NCI-H1048 (cell line): ENCODE measurements around the gene SNRNP200.
A peak's percentile ranks its signal among the peaks of the same experiment; 100 is the strongest.

Experiments
- DNase-seq: peaks from one replicate; lab custom pipeline; 2025; lab: John Stamatoyannopoulos, UW

Gene SNRNP200

GRCh38 chr2:96305091-96305978 lies at the start of gene SNRNP200:
TSS of gene SNRNP200 (minus strand) at chr2:96305546. CDS start at chr2:96305437, 109 bp downstream.
- DNase-seq: peak; percentile 84

- DNase-seq: no peak
These were observed 49.1 kb upstream of the SNRNP200 start for GRCh38 chr2:96354492-96354891.

- no peak for DNase-seq
These were observed 48.3 kb upstream of the SNRNP200 start for GRCh38 chr2:96353606-96354101.

- no peak for DNase-seq
These were observed 47.8 kb upstream of the SNRNP200 start for GRCh38 chr2:96353032-96353561.

- no peak for DNase-seq
These were observed 42.0 kb upstream of the SNRNP200 start for GRCh38 chr2:96347395-96347794.

- no peak for DNase-seq
These were observed 40.6 kb upstream of the SNRNP200 start for GRCh38 chr2:96345868-96346462.

- no peak for DNase-seq
These were observed 40.1 kb upstream of the SNRNP200 start for GRCh38 chr2:96345438-96345837.

- no peak for DNase-seq
These were observed 38.7 kb upstream of the SNRNP200 start for GRCh38 chr2:96344011-96344410.

- no peak for DNase-seq
These were observed 36.7 kb upstream of the SNRNP200 start for GRCh38 chr2:96342085-96342484.

- DNase-seq: no peak
These were observed 36.3 kb upstream of the SNRNP200 start for GRCh38 chr2:96341641-96342040.

- DNase-seq: no peak
These were observed 35.4 kb upstream of the SNRNP200 start for GRCh38 chr2:96340493-96341414.

GRCh38 chr2:96336873-96337272 lies 31.5 kb upstream of the SNRNP200 start:
- DNase-seq: no peak

- no peak for DNase-seq
These were observed 30.9 kb upstream of the SNRNP200 start for GRCh38 chr2:96336104-96336775.

GRCh38 chr2:96333708-96334107 lies 28.4 kb upstream of the SNRNP200 start:
- no peak for DNase-seq

- no peak for DNase-seq
These were observed 25.1 kb upstream of the SNRNP200 start for GRCh38 chr2:96330407-96330806.

- DNase-seq: no peak
These were observed 24.5 kb upstream of the SNRNP200 start for GRCh38 chr2:96329874-96330273.

- DNase-seq: no peak
These were observed 24.1 kb upstream of the SNRNP200 start for GRCh38 chr2:96329456-96329855.

- no peak for DNase-seq
These were observed 21.9 kb upstream of the SNRNP200 start for GRCh38 chr2:96326990-96327820.

GRCh38 chr2:96326564-96326963 lies 21.2 kb upstream of the SNRNP200 start:
- DNase-seq: no peak

- DNase-seq: no peak
These were observed 20.5 kb upstream of the SNRNP200 start for GRCh38 chr2:96325884-96326255.
